Measurements from ENCODE around the gene DSTN.

DSTN gene

GRCh38 chr20:17584689-17585088 lies 14.8 kb downstream of the DSTN start:
- no peak for DNase-seq

- no peak for DNase-seq
Observed at GRCh38 chr20:17586250-17586649, 16.4 kb downstream of the DSTN start.

GRCh38 chr20:17587148-17587547 lies 17.3 kb downstream of the DSTN start:
- DNase-seq, result no peak

GRCh38 chr20:17587824-17588223 lies 17.9 kb downstream of the DSTN start:
- no peak for DNase-seq

GRCh38 chr20:17589161-17589834 lies 19.4 kb downstream of the DSTN start:
- no peak for DNase-seq

GRCh38 chr20:17590245-17590644 lies 20.4 kb downstream of the DSTN start:
- no peak for DNase-seq

GRCh38 chr20:17593902-17594301 lies 24.0 kb downstream of the DSTN start:
- DNase-seq, result no peak

GRCh38 chr20:17594443-17594842 lies 24.6 kb downstream of the DSTN start:
- no peak for DNase-seq

GRCh38 chr20:17595856-17596255 lies 26.0 kb downstream of the DSTN start:
- no peak for DNase-seq

- no peak for DNase-seq
Observed at GRCh38 chr20:17598013-17598550, 28.2 kb downstream of the DSTN start.

GRCh38 chr20:17601957-17602356 lies 32.1 kb downstream of the DSTN start:
- DNase-seq, result no peak

GRCh38 chr20:17602493-17602892 lies 32.6 kb downstream of the DSTN start:
- DNase-seq, result no peak

GRCh38 chr20:17605131-17605660 lies 35.3 kb downstream of the DSTN start:
- no peak for DNase-seq

- DNase-seq, result no peak
Observed at GRCh38 chr20:17606001-17606400, 36.1 kb downstream of the DSTN start.

- DNase-seq, result no peak
Observed at GRCh38 chr20:17608701-17609497, 39.0 kb downstream of the DSTN start.

GRCh38 chr20:17609811-17610377 lies 40.0 kb downstream of the DSTN start:
- no peak for DNase-seq

- DNase-seq, result no peak
Observed at GRCh38 chr20:17610566-17611289, 40.9 kb downstream of the DSTN start.

GRCh38 chr20:17611290-17611539 lies 41.3 kb downstream of the DSTN start:
- DNase-seq, result no peak

GRCh38 chr20:17611540-17612286 lies 41.8 kb downstream of the DSTN start:
- no peak for DNase-seq

- no peak for DNase-seq
Observed at GRCh38 chr20:17612287-17612991, 42.6 kb downstream of the DSTN start.

GRCh38 chr20:17612992-17613327 lies 43.1 kb downstream of the DSTN start:
- no peak for DNase-seq
